ENCODE data around the gene TBC1D16. TPM values are rescaled to one million over a fixed set of nuclear protein-coding genes. Genes with fewer than 3 reads are reported as not detected.

TBC1D16 gene
- polyA plus RNA-seq, 2 donors, result 2.4 to 3.8 TPM

- no peak overlapping the region for H3K27ac ChIP-seq (ENCODE audit: low read depth in 2 of 2, low read length in 1 of 2)
- H3K4me1 ChIP-seq (ENCODE audit: control insufficient read depth in 2 of 2, insufficient read depth in 2 of 2, low read length in 1 of 2), result peaks cover 0 to 6% of the 10 kb centered on the region in 2 donors
- no peaks in the 10 kb centered on the region for H3K36me3 ChIP-seq (ENCODE audit: control insufficient read depth in 2 of 2, insufficient read depth in 2 of 2, low read length in 1 of 2)
- 79 to 86% methylated on average over 15 of the region's 15 CpGs for WGBS, 2 donors
- no peaks in the 10 kb centered on the region for H3K27me3 ChIP-seq (ENCODE audit: control insufficient read depth in 1 of 2, insufficient read depth in 2 of 2, low read length in 2 of 2)
- H3K4me3 ChIP-seq (ENCODE audit: low read depth in 1 of 2, low read length in 2 of 2), result no peak overlapping the region
- no peaks in the 10 kb centered on the region for H3K9me3 ChIP-seq (ENCODE audit: control insufficient read depth in 2 of 2, insufficient read depth in 1 of 2, low read depth in 1 of 2, low read length in 1 of 2)
These were observed 49.7 kb downstream of the TBC1D16 start for GRCh38 chr17:79985943-79986391.

GRCh38 chr17:79985361-79985942 lies 50.2 kb downstream of the TBC1D16 start:
- WGBS, 2 donors, result 92 to 94% methylated on average over 17 of the region's 17 CpGs
- Histone ChIP-seq H3K4me1 (ENCODE audit: control insufficient read depth in 2 of 2, insufficient read depth in 2 of 2, low read length in 1 of 2) (peaks cover 0 to 6% of the 10 kb centered on the region in 2 donors), H3K27me3 (ENCODE audit: control insufficient read depth in 1 of 2, insufficient read depth in 2 of 2, low read length in 2 of 2) (no peaks in the 10 kb centered on the region), H3K36me3 (ENCODE audit: control insufficient read depth in 2 of 2, insufficient read depth in 2 of 2, low read length in 1 of 2) (no peaks in the 10 kb centered on the region), H3K9me3 (ENCODE audit: control insufficient read depth in 2 of 2, insufficient read depth in 1 of 2, low read depth in 1 of 2, low read length in 1 of 2) (no peaks in the 10 kb centered on the region), H3K4me3 (ENCODE audit: low read depth in 1 of 2, low read length in 2 of 2) (no peak overlapping the region), H3K27ac (ENCODE audit: low read depth in 2 of 2, low read length in 1 of 2) (no peak overlapping the region)

GRCh38 chr17:79984877-79985276 lies 50.8 kb downstream of the TBC1D16 start:
- H3K9me3 ChIP-seq (ENCODE audit: control insufficient read depth in 2 of 2, insufficient read depth in 1 of 2, low read depth in 1 of 2, low read length in 1 of 2), result no peaks in the 10 kb centered on the region
- no peaks in the 10 kb centered on the region for H3K27me3 ChIP-seq (ENCODE audit: control insufficient read depth in 1 of 2, insufficient read depth in 2 of 2, low read length in 2 of 2)
- no peak overlapping the region for H3K27ac ChIP-seq (ENCODE audit: low read depth in 2 of 2, low read length in 1 of 2)
- no peak overlapping the region for H3K4me3 ChIP-seq (ENCODE audit: low read depth in 1 of 2, low read length in 2 of 2)
- 79 to 80% methylated on average over 10 of the region's 10 CpGs for WGBS, 2 donors
- H3K4me1 ChIP-seq (ENCODE audit: control insufficient read depth in 2 of 2, insufficient read depth in 2 of 2, low read length in 1 of 2), result peaks cover 0 to 6% of the 10 kb centered on the region in 2 donors
- H3K36me3 ChIP-seq (ENCODE audit: control insufficient read depth in 2 of 2, insufficient read depth in 2 of 2, low read length in 1 of 2), result no peaks in the 10 kb centered on the region

- WGBS, 2 donors, result 90 to 92% methylated on average over 5 of the region's 5 CpGs
- no peak overlapping the region for H3K27ac ChIP-seq (ENCODE audit: low read depth in 2 of 2, low read length in 1 of 2)
- no peak overlapping the region for H3K4me3 ChIP-seq (ENCODE audit: low read depth in 1 of 2, low read length in 2 of 2)
- H3K36me3 ChIP-seq (ENCODE audit: control insufficient read depth in 2 of 2, insufficient read depth in 2 of 2, low read length in 1 of 2), result peaks cover 0 to under 1% of the 10 kb centered on the region in 2 donors
- H3K9me3 ChIP-seq (ENCODE audit: control insufficient read depth in 2 of 2, insufficient read depth in 1 of 2, low read depth in 1 of 2, low read length in 1 of 2), result no peaks in the 10 kb centered on the region
- peaks cover 0 to 5% of the 10 kb centered on the region in 2 donors for H3K4me1 ChIP-seq (ENCODE audit: control insufficient read depth in 2 of 2, insufficient read depth in 2 of 2, low read length in 1 of 2)
- H3K27me3 ChIP-seq (ENCODE audit: control insufficient read depth in 1 of 2, insufficient read depth in 2 of 2, low read length in 2 of 2), result no peaks in the 10 kb centered on the region
These were observed 51.4 kb downstream of the TBC1D16 start for GRCh38 chr17:79984045-79984840.

- Histone ChIP-seq H3K4me3 (ENCODE audit: low read depth in 1 of 2, low read length in 2 of 2) (no peak overlapping the region), H3K36me3 (ENCODE audit: control insufficient read depth in 2 of 2, insufficient read depth in 2 of 2, low read length in 1 of 2) (peaks cover 0 to 3% of the 10 kb centered on the region in 2 donors), H3K9me3 (ENCODE audit: control insufficient read depth in 2 of 2, insufficient read depth in 1 of 2, low read depth in 1 of 2, low read length in 1 of 2) (no peaks in the 10 kb centered on the region), H3K27ac (ENCODE audit: low read depth in 2 of 2, low read length in 1 of 2) (no peak overlapping the region), H3K27me3 (ENCODE audit: control insufficient read depth in 1 of 2, insufficient read depth in 2 of 2, low read length in 2 of 2) (no peaks in the 10 kb centered on the region), H3K4me1 (ENCODE audit: control insufficient read depth in 2 of 2, insufficient read depth in 2 of 2, low read length in 1 of 2) (peaks cover 0 to 4% of the 10 kb centered on the region in 2 donors)
- WGBS, 2 donors, result 80 to 88% methylated on average over 14 of the region's 14 CpGs
These were observed 52.2 kb downstream of the TBC1D16 start for GRCh38 chr17:79983456-79983855.

- Histone ChIP-seq H3K4me3 (ENCODE audit: low read depth in 1 of 2, low read length in 2 of 2) (no peak overlapping the region), H3K4me1 (ENCODE audit: control insufficient read depth in 2 of 2, insufficient read depth in 2 of 2, low read length in 1 of 2) (peaks cover 0 to 4% of the 10 kb centered on the region in 2 donors), H3K27me3 (ENCODE audit: control insufficient read depth in 1 of 2, insufficient read depth in 2 of 2, low read length in 2 of 2) (no peaks in the 10 kb centered on the region), H3K36me3 (ENCODE audit: control insufficient read depth in 2 of 2, insufficient read depth in 2 of 2, low read length in 1 of 2) (peaks cover 0 to 3% of the 10 kb centered on the region in 2 donors), H3K9me3 (ENCODE audit: control insufficient read depth in 2 of 2, insufficient read depth in 1 of 2, low read depth in 1 of 2, low read length in 1 of 2) (no peaks in the 10 kb centered on the region), H3K27ac (ENCODE audit: low read depth in 2 of 2, low read length in 1 of 2) (no peak overlapping the region)
- 91 to 93% methylated on average over 17 of the region's 17 CpGs for WGBS, 2 donors
These were observed 52.7 kb downstream of the TBC1D16 start for GRCh38 chr17:79982986-79983385.

GRCh38 chr17:79981661-79982101 lies 54.0 kb downstream of the TBC1D16 start:
- no peak overlapping the region for H3K27ac ChIP-seq (ENCODE audit: low read depth in 2 of 2, low read length in 1 of 2)

GRCh38 chr17:79981090-79981489 lies 54.6 kb downstream of the TBC1D16 start:
- peaks cover 0 to 6% of the 10 kb centered on the region in 2 donors for H3K36me3 ChIP-seq (ENCODE audit: control insufficient read depth in 2 of 2, insufficient read depth in 2 of 2, low read length in 1 of 2)
- H3K27ac ChIP-seq (ENCODE audit: low read depth in 2 of 2, low read length in 1 of 2), result no peak overlapping the region
- WGBS, 2 donors, result 88 to 92% methylated on average over 15 of the region's 15 CpGs
- no peaks in the 10 kb centered on the region for H3K27me3 ChIP-seq (ENCODE audit: control insufficient read depth in 1 of 2, insufficient read depth in 2 of 2, low read length in 2 of 2)
- H3K9me3 ChIP-seq (ENCODE audit: control insufficient read depth in 2 of 2, insufficient read depth in 1 of 2, low read depth in 1 of 2, low read length in 1 of 2), result no peaks in the 10 kb centered on the region
- H3K4me3 ChIP-seq (ENCODE audit: low read depth in 1 of 2, low read length in 2 of 2), result no peak overlapping the region
- H3K4me1 ChIP-seq (ENCODE audit: control insufficient read depth in 2 of 2, insufficient read depth in 2 of 2, low read length in 1 of 2), result no peaks in the 10 kb centered on the region

More at GRCh38 chr17:79981661-79982101, 54.0 kb downstream of the TBC1D16 start:
- Histone ChIP-seq H3K27me3 (ENCODE audit: control insufficient read depth in 1 of 2, insufficient read depth in 2 of 2, low read length in 2 of 2) (no peaks in the 10 kb centered on the region), H3K9me3 (ENCODE audit: control insufficient read depth in 2 of 2, insufficient read depth in 1 of 2, low read depth in 1 of 2, low read length in 1 of 2) (no peaks in the 10 kb centered on the region), H3K4me1 (ENCODE audit: control insufficient read depth in 2 of 2, insufficient read depth in 2 of 2, low read length in 1 of 2) (peaks cover 0 to under 1% of the 10 kb centered on the region in 2 donors), H3K4me3 (ENCODE audit: low read depth in 1 of 2, low read length in 2 of 2) (no peak overlapping the region), H3K36me3 (ENCODE audit: control insufficient read depth in 2 of 2, insufficient read depth in 2 of 2, low read length in 1 of 2) (peaks cover 0 to 6% of the 10 kb centered on the region in 2 donors)
- 86 to 89% methylated on average over 23 of the region's 23 CpGs for WGBS, 2 donors

GRCh38 chr17:79980246-79981043 lies 55.2 kb downstream of the TBC1D16 start:
- no peaks in the 10 kb centered on the region for H3K27me3 ChIP-seq (ENCODE audit: control insufficient read depth in 1 of 2, insufficient read depth in 2 of 2, low read length in 2 of 2)
- H3K4me3 ChIP-seq (ENCODE audit: low read depth in 1 of 2, low read length in 2 of 2), result no peak overlapping the region
- H3K27ac ChIP-seq (ENCODE audit: low read depth in 2 of 2, low read length in 1 of 2), result no peak overlapping the region
- 94 to 96% methylated on average over 23 of the region's 23 CpGs for WGBS, 2 donors
- peaks cover 0 to 6% of the 10 kb centered on the region in 2 donors for H3K36me3 ChIP-seq (ENCODE audit: control insufficient read depth in 2 of 2, insufficient read depth in 2 of 2, low read length in 1 of 2)
- H3K4me1 ChIP-seq (ENCODE audit: control insufficient read depth in 2 of 2, insufficient read depth in 2 of 2, low read length in 1 of 2), result peaks cover 0 to 4% of the 10 kb centered on the region in 2 donors
- no peaks in the 10 kb centered on the region for H3K9me3 ChIP-seq (ENCODE audit: control insufficient read depth in 2 of 2, insufficient read depth in 1 of 2, low read depth in 1 of 2, low read length in 1 of 2)

Measured in esophagus (tissue), 2 donors.